ENCODE results near the gene CA9.

Gene CA9

DNA sequence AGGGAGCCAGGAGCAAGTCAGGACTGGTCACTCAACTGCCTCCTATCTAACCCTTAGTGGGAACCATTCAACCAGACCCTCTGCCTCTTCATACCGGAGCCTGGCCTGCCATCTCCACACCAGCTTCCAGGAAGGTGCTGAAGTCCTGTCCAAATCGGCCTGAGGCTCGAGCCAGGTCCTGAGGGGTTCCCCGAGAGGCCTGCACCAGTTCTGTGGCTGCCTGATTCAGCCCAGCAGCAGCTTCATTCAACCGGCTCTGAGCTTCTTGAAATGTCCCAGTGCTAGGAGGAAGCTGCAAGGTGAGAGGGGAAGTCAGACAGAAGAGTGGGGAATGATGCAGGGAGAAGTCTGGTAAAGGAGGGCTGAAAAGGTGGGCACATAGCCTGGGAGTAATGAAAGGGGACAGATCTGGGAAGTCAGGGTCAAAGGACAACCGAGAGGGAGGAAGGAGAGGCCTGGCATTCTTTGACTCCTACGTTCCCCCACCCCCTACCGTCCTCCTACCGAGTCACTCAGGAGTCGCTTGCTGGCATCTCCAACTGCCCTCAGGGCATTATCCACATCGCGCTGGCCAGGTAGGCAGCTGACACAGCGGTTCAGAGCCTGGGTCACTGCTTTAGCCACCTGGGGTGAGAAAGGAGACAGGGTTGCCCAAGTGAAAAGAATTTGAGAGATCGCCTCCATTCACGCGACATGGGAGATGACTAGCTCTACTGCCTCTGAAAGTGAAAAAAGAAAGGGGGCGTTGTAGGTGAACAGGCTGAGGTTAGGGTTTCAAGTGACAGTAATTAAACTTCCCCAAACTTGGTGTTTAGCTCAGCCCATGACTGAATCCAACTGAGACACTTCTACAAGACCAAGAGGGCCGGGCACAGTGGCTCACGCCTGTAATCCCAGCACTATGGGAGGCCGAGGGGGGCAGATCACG is 38.0 kb downstream of the CA9 start:
- POLR2A ChIA-PET, result no interaction called here
- DNase-seq (ENCODE audit: extremely low spot score), result no peak
- TF ChIP-seq ZNF384 (IDR thresholded peaks at IDR 0.05), result no peak
- no peak for TF ChIP-seq CTBP1 (IDR thresholded peaks at IDR 0.05; ENCODE audit: borderline replicate concordance)
- no peak for TF ChIP-seq ARNT (IDR thresholded peaks at IDR 0.05)
- TF ChIP-seq FOXA1 (IDR thresholded peaks at IDR 0.05), result no peak
- no peak for TF ChIP-seq L3MBTL2 (conservative IDR thresholded peaks at IDR 0.05)
- no peak for TF ChIP-seq NFRKB (IDR thresholded peaks at IDR 0.05)
- no peak for TF ChIP-seq SP1 (IDR thresholded peaks at IDR 0.05)
- TF ChIP-seq SUZ12 (IDR thresholded peaks at IDR 0.05), result no peak
- no peak for TF ChIP-seq ELF4 (IDR thresholded peaks at IDR 0.05)
- no peak for TF ChIP-seq TARDBP (IDR thresholded peaks at IDR 0.05)
- TF ChIP-seq BHLHE40 (IDR thresholded peaks at IDR 0.05; ENCODE audit: borderline replicate concordance), result no peak
- TF ChIP-seq, protein P1, sequence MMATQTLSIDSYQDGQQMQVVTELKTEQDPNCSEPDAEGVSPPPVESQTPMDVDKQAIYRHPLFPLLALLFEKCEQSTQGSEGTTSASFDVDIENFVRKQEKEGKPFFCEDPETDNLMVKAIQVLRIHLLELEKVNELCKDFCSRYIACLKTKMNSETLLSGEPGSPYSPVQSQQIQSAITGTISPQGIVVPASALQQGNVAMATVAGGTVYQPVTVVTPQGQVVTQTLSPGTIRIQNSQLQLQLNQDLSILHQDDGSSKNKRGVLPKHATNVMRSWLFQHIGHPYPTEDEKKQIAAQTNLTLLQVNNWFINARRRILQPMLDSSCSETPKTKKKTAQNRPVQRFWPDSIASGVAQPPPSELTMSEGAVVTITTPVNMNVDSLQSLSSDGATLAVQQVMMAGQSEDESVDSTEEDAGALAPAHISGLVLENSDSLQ (IDR thresholded peaks at IDR 0.05), result no peak
- no peak for TF ChIP-seq LEF1 (IDR thresholded peaks at IDR 0.05; ENCODE audit: borderline replicate concordance)
- no peak for TF ChIP-seq FOXM1 (IDR thresholded peaks at IDR 0.05; ENCODE audit: borderline replicate concordance)
- TF ChIP-seq FOXK2 (IDR thresholded peaks at IDR 0.05), result no peak
- TF ChIP-seq HDGF (IDR thresholded peaks at IDR 0.05; ENCODE audit: borderline replicate concordance), result no peak
- CTCF ChIA-PET, result interaction anchor here (0.9 to 1.0 kb wide), 2 partner anchors 15 to 21 kb away, joined by 3 read pairs; no protein-coding TSS in a partner anchor

DNA sequence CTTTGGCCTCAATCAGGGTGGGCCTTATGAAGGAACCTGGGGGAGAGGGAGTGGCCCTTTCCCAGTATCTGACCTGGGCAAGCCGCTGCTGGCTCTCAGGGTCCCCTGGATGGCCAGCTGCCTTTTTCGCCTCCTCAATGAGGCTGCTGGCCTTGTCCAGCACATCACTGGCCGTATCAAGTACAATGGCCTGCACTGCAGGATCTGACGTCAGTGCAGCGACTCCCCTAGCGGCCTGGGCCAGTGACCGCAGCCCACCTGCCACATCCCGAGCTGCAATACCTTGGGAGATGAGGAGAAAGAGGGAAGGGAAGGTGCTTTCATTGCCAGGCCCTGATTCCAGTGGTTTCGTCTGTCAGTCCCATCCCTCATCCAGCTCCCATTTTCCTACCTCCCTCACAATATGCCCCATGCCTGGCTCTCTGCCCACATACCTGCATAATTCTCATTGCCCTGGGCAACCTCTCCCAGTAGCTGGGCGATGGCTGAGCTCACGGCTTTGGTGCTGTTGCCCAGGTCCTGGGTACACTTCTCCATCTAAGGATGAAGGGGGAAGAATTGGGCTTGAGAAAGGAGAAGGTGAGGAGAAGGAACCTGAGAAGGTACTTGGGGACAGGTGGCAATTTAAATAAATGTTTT is 39.2 kb downstream of the CA9 start:
- ChIA-PET POLR2A (no interaction called here), CTCF (interaction anchor here (1.3 kb wide), 1 partner anchor 16 kb away, joined by 4 read pairs; no protein-coding TSS in a partner anchor)
- TF ChIP-seq FOXA1 (IDR thresholded peaks at IDR 0.05) (no peak), SP1 (IDR thresholded peaks at IDR 0.05) (no peak), ZNF384 (IDR thresholded peaks at IDR 0.05) (no peak), HDGF (IDR thresholded peaks at IDR 0.05; ENCODE audit: borderline replicate concordance) (no peak), CTBP1 (IDR thresholded peaks at IDR 0.05; ENCODE audit: borderline replicate concordance) (no peak), ELF4 (IDR thresholded peaks at IDR 0.05) (no peak), ARNT (IDR thresholded peaks at IDR 0.05) (no peak), TARDBP (IDR thresholded peaks at IDR 0.05) (no peak), FOXK2 (IDR thresholded peaks at IDR 0.05) (no peak), SUZ12 (IDR thresholded peaks at IDR 0.05) (no peak), FOXM1 (IDR thresholded peaks at IDR 0.05; ENCODE audit: borderline replicate concordance) (no peak), LEF1 (IDR thresholded peaks at IDR 0.05; ENCODE audit: borderline replicate concordance) (no peak), NFRKB (IDR thresholded peaks at IDR 0.05) (no peak), L3MBTL2 (conservative IDR thresholded peaks at IDR 0.05) (no peak), BHLHE40 (IDR thresholded peaks at IDR 0.05; ENCODE audit: borderline replicate concordance) (no peak)
- TF ChIP-seq, protein P1 (IDR thresholded peaks at IDR 0.05), result no peak
- DNase-seq (ENCODE audit: extremely low spot score), result no peak

DNA sequence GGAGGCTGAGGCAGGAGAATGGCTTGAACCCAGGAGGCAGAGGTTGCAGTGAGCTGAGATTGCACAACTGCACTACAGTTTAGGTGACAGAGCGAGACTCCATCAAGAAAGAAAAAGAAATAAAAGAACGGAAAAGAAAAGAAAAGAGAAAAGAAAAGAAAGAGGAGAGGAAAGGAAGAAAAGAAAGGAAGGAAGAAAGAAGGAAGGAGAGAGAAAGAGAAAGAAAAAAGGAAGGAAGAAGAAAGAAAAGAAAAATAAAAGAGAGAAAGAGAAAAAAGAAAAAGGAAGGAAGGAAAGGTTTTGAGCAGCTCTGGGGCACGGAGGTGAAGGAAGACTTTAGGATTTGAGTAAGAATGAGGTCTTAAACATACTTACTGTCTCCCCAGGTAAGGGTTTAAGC is 39.9 kb downstream of the CA9 start:
- ChIA-PET CTCF (interaction anchor here (1.3 kb wide), 1 partner anchor 17 kb away, joined by 4 read pairs; no protein-coding TSS in a partner anchor), POLR2A (no interaction called here)
- DNase-seq (ENCODE audit: extremely low spot score), result no peak
- no peak for TF ChIP-seq ELF4 (IDR thresholded peaks at IDR 0.05)
- TF ChIP-seq TARDBP (IDR thresholded peaks at IDR 0.05), result no peak
- no peak for TF ChIP-seq BHLHE40 (IDR thresholded peaks at IDR 0.05; ENCODE audit: borderline replicate concordance)
- TF ChIP-seq ARNT (IDR thresholded peaks at IDR 0.05), result no peak
- no peak for TF ChIP-seq FOXK2 (IDR thresholded peaks at IDR 0.05)

DNA sequence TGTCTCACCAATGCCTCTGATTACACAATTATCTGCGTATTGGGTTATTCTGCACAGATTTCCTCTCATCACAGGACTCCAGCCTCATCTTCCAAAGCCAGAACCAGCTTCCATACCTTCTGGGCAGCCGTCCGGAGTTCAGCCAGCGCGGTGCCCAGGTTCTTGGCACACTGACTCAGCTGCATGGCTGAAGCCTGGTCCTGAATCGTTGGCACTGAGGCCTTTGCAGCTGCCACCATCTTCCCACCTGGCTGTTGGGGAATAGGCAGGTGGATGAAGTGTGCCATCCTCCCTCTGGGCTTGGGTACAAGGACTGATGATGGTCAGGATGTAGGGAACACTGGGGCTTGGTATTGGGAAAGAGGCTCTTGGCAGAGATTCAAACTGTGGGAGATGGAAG is 40.4 kb downstream of the CA9 start:
- ChIA-PET POLR2A (no interaction called here), CTCF (interaction anchor here (1.3 kb wide), 1 partner anchor 17 kb away, joined by 4 read pairs; no protein-coding TSS in a partner anchor)
- TF ChIP-seq TARDBP (IDR thresholded peaks at IDR 0.05) (no peak), NFRKB (IDR thresholded peaks at IDR 0.05) (no peak), FOXM1 (IDR thresholded peaks at IDR 0.05; ENCODE audit: borderline replicate concordance) (no peak), BHLHE40 (IDR thresholded peaks at IDR 0.05; ENCODE audit: borderline replicate concordance) (no peak), ARNT (IDR thresholded peaks at IDR 0.05) (no peak), CTBP1 (IDR thresholded peaks at IDR 0.05; ENCODE audit: borderline replicate concordance) (no peak), SP1 (IDR thresholded peaks at IDR 0.05) (no peak), ZNF384 (IDR thresholded peaks at IDR 0.05) (no peak)
- TF ChIP-seq, protein P1 (IDR thresholded peaks at IDR 0.05), result no peak
- DNase-seq (ENCODE audit: extremely low spot score), result no peak

DNA sequence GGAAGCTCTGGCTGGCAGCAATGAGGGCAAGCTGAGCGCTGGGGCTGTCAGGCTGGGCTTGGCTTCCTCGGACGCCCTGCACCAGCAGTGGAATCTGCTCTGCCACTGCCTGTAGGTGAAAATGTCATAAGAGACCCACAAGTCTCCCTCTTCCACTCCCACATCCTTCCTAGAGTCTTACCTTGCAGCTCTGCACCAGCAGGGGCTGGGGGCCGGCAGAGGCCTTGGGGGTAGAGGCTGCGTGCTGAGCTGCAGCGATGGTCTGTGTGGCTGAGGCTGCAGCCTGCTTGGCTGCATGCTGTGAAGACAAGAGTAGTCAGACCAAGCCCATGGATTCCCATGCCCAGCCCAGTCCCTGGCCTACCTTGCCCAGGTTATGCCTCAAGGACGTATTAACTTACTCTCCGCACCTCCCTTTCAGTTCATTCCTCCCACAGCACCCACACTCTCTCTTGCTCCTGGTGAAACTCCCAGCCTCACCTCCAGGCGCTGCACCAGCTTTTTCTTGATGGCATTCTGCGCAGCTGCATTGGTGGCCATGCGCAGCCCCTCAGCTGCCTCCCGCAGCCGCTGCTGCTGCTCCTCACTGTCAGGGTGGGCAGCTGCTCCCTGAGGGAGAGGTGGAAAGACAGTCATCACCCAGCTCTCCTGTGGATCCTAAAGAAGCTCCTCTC is 41.0 kb downstream of the CA9 start:
- no peak for DNase-seq (ENCODE audit: extremely low spot score)
- TF ChIP-seq NFRKB (IDR thresholded peaks at IDR 0.05) (no peak), TARDBP (IDR thresholded peaks at IDR 0.05) (no peak), FOXM1 (IDR thresholded peaks at IDR 0.05; ENCODE audit: borderline replicate concordance) (no peak), BHLHE40 (IDR thresholded peaks at IDR 0.05; ENCODE audit: borderline replicate concordance) (no peak), CTBP1 (IDR thresholded peaks at IDR 0.05; ENCODE audit: borderline replicate concordance) (no peak), FOXA1 (IDR thresholded peaks at IDR 0.05) (no peak), ARNT (IDR thresholded peaks at IDR 0.05) (no peak), SP1 (IDR thresholded peaks at IDR 0.05) (no peak), HDGF (IDR thresholded peaks at IDR 0.05; ENCODE audit: borderline replicate concordance) (no peak), ELF4 (IDR thresholded peaks at IDR 0.05) (no peak), SUZ12 (IDR thresholded peaks at IDR 0.05) (no peak), ZNF384 (IDR thresholded peaks at IDR 0.05) (no peak), LEF1 (IDR thresholded peaks at IDR 0.05; ENCODE audit: borderline replicate concordance) (no peak), L3MBTL2 (conservative IDR thresholded peaks at IDR 0.05) (no peak), FOXK2 (IDR thresholded peaks at IDR 0.05) (no peak)
- TF ChIP-seq, protein P1 (IDR thresholded peaks at IDR 0.05), result no peak
- CTCF ChIA-PET, result interaction anchor here (0.6 kb wide), 1 partner anchor 199 kb away, joined by 6 read pairs; no protein-coding TSS in a partner anchor
- POLR2A ChIA-PET, result no interaction called here
